ENCODE data around the gene CHAF1B. TPM values are rescaled to one million over a fixed set of nuclear protein-coding genes. Genes with fewer than 3 reads are reported as not detected.

The CHAF1B gene
- total and polyA plus RNA-seq, 9 of the 15 experiments (the other 6 are each of a cell fraction or from before 2014, with no cell fraction given), result 7.5 to 36.8 (median 21.0) TPM

GRCh38 chr21:36419996-36420395, 34.8 kb downstream of the CHAF1B start (continued):
- TF ChIP-seq YY1 (IDR thresholded peaks at IDR 0.05; ENCODE audit: borderline replicate concordance in 1 of 3, control insufficient read depth in 1 of 3, extremely low read depth in 1 of 3, insufficient read depth in 3 of 3, insufficient read length in 1 of 3, insufficient replicate concordance in 2 of 3, low read depth in 1 of 3, low read length in 2 of 3) (peak in 1 of 3 experiments; percentile 8), RBFOX2 (IDR thresholded peaks at IDR 0.05; ENCODE audit: low read depth, low read length) (no peak), NR2F6 (CRISPR knock-in tag; IDR thresholded peaks at IDR 0.05) (no peak), ESRRB (CRISPR knock-in tag; IDR thresholded peaks at IDR 0.05; ENCODE audit: borderline replicate concordance) (no peak), REST (IDR thresholded peaks at IDR 0.05; ENCODE audit: borderline replicate concordance) (peak; percentile 81), REST (CRISPR knock-in tag; IDR thresholded peaks at IDR 0.05; ENCODE audit: low read depth) (no peak), ZNF253 (CRISPR knock-in tag; conservative IDR thresholded peaks at IDR 0.05) (no peak), SMARCA4 (IDR thresholded peaks at IDR 0.05) (no peak), KLF13 (tag; IDR thresholded peaks at IDR 0.05; ENCODE audit: borderline replicate concordance, low read depth) (peak; percentile 52; the same call in 1 of the 2 replicates), RHOXF2B (CRISPR knock-in tag; conservative IDR thresholded peaks at IDR 0.05) (no peak), MEF2A (IDR thresholded peaks at IDR 0.05; ENCODE audit: control insufficient read depth, low read depth, low read length) (no peak), ZC3H11A (IDR thresholded peaks at IDR 0.05; ENCODE audit: low read depth, low read length) (0 out of 2 replicates have a peak, but pooled peaks have one; percentile 72), ARID1B (IDR thresholded peaks at IDR 0.05) (no peak), SMAD4 (CRISPR knock-in tag; conservative IDR thresholded peaks at IDR 0.05) (0 out of 2 replicates have a peak, but pooled peaks have one; percentile 25)
- TF ChIP-seq, protein P1, sequence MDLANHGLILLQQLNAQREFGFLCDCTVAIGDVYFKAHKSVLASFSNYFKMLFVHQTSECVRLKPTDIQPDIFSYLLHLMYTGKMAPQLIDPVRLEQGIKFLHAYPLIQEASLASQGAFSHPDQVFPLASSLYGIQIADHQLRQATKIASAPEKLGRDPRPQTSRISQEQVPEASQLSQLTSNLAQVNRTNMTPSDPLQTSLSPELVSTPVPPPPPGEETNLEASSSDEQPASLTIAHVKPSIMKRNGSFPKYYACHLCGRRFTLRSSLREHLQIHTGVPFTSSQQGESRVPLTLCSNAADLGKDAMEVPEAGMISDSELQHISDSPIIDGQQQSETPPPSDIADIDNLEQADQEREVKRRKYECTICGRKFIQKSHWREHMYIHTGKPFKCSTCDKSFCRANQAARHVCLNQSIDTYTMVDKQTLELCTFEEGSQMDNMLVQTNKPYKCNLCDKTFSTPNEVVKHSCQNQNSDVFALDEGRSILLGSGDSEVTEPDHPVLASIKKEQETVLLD (IDR thresholded peaks at IDR 0.05), result no peak
- TF ChIP-seq, protein P2, sequence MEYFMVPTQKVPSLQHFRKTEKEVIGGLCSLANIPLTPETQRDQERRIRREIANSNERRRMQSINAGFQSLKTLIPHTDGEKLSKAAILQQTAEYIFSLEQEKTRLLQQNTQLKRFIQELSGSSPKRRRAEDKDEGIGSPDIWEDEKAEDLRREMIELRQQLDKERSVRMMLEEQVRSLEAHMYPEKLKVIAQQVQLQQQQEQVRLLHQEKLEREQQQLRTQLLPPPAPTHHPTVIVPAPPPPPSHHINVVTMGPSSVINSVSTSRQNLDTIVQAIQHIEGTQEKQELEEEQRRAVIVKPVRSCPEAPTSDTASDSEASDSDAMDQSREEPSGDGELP (CRISPR knock-in tag; IDR thresholded peaks at IDR 0.05; ENCODE audit: borderline replicate concordance), result peak; percentile 28; the same call in 1 of the 2 replicates
